ENCODE data around the gene MYO10. TPM values are rescaled to one million over a fixed set of nuclear protein-coding genes. Genes with fewer than 3 reads are reported as not detected.
A peak's percentile ranks its signal among the peaks of the same experiment; 100 is the strongest.

The MYO10 gene
- polyA plus RNA-seq, 3 donors: 0.23 to 1.1 (median 0.35) TPM

DNA sequence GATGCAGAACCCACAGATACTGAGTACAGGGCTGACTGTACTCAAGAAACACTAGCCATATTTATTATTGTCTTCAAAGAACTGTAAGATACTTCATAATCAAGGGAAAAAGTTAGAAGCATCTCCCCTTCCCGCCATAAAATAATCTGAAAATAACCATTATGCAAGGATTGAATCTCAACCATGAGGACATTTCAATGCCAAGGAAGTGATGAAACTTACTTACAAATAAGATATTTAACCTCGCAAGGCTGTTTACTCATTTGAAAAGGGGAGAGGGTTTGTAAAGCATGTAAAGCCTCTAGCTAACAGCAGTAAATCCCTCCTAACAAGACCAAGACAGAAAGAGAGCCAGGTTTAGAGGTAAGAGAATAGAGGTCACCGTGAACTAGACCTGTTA lies 6.3 kb downstream of the MYO10 start:
- peaks cover 0 to 11% (median 5%) of the 10 kb centered on the region in 7 donors for H3K9me3 Mint-ChIP-seq
- peak overlapping the region in 1 of 2 donors; percentile 36 for H3K4me3 Mint-ChIP-seq
- H3K4me1 ChIP-seq (ENCODE audit: control insufficient read depth in 1 of 2, insufficient read depth in 2 of 2, low read length in 2 of 2): peaks cover 3 to 9% of the 10 kb centered on the region in 2 donors
- TF ChIP-seq, protein P1, sequence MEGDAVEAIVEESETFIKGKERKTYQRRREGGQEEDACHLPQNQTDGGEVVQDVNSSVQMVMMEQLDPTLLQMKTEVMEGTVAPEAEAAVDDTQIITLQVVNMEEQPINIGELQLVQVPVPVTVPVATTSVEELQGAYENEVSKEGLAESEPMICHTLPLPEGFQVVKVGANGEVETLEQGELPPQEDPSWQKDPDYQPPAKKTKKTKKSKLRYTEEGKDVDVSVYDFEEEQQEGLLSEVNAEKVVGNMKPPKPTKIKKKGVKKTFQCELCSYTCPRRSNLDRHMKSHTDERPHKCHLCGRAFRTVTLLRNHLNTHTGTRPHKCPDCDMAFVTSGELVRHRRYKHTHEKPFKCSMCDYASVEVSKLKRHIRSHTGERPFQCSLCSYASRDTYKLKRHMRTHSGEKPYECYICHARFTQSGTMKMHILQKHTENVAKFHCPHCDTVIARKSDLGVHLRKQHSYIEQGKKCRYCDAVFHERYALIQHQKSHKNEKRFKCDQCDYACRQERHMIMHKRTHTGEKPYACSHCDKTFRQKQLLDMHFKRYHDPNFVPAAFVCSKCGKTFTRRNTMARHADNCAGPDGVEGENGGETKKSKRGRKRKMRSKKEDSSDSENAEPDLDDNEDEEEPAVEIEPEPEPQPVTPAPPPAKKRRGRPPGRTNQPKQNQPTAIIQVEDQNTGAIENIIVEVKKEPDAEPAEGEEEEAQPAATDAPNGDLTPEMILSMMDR (IDR thresholded peaks at IDR 0.05): no peak
- no peaks in the 10 kb centered on the region for H4K20me1 ChIP-seq (ENCODE audit: insufficient read depth, low read length)
- H3K9me3 ChIP-seq (replicated peaks in 1 of 2; ENCODE audit: control insufficient read depth in 1 of 2, insufficient read depth in 1 of 2, low read length in 2 of 2): peaks cover 0 to 4% of the 10 kb centered on the region in 2 donors
- no peak overlapping the region for H3K27ac Mint-ChIP-seq
- no peak overlapping the region for H3K9ac ChIP-seq (ENCODE audit: insufficient read depth, low read length, poor library complexity, severe bottlenecking)
- H3K36me3 Mint-ChIP-seq: peaks cover 0 to 4% of the 10 kb centered on the region in 2 donors
- no peak overlapping the region for H3K4me2 ChIP-seq (replicated peaks; ENCODE audit: extremely low read depth, low read length, poor library complexity, severe bottlenecking)
- no peaks in the 10 kb centered on the region for H3K36me3 ChIP-seq (replicated peaks in 1 of 2; ENCODE audit: control insufficient read depth in 1 of 2, insufficient read depth in 2 of 2, low read length in 2 of 2)
- WGBS (ENCODE audit: insufficient coverage): 100% methylated on average over 1 of the region's 3 CpGs
- no peak overlapping the region for H3K27ac ChIP-seq (ENCODE audit: low read depth in 1 of 2, low read length in 2 of 2)
- no peak for DNase-seq
- peaks cover 12% of the 10 kb centered on the region for H3K4me1 Mint-ChIP-seq
- intact Hi-C loops (cut with micrococcal nuclease): loop anchor here in 1 of 2 donors (10.0 kb wide), 2 partner anchors 135 to 205 kb away; no protein-coding TSS in a partner anchor
- peaks cover 28 to 31% of the 10 kb centered on the region in 2 donors for H3K27me3 ChIP-seq (ENCODE audit: control insufficient read depth in 2 of 2, insufficient read depth in 2 of 2, low read length in 2 of 2)
- no peaks in the 10 kb centered on the region for H3K79me2 ChIP-seq (ENCODE audit: insufficient read depth, low read length)
- no peak overlapping the region for H3K4me3 ChIP-seq (replicated peaks in 1 of 3; ENCODE audit: low read depth in 2 of 3, low read length in 3 of 3)
- H3K27me3 Mint-ChIP-seq (ENCODE audit: low read depth in 3 of 3): peaks cover 34 to 41% (median 36%) of the 10 kb centered on the region in 3 donors
- H2AFZ ChIP-seq (ENCODE audit: insufficient read depth, low read depth, low read length, poor library complexity, severe bottlenecking): no peak overlapping the region

DNA sequence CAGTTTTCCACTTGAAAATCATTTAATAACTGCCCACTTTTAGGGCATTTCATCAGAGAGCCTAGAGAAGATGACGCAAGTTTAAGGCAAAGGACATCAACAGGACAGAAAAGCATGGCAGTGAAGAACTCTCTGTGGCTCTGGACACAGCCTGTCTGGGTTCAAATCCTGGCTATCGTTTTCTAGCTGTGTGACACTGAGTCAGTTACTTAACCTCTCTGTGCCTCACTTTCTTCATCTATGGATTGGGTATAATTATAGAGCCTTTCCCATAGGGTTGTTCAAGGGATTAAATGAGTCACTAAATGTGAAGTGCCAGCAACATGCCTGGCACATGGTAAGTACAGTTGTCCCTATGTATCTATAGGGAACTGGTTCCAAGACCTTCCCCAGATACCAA lies 6.7 kb downstream of the MYO10 start:
- peaks cover 0 to 11% (median 5%) of the 10 kb centered on the region in 7 donors for H3K9me3 Mint-ChIP-seq
- intact Hi-C loops (cut with micrococcal nuclease): no loop called here
- TF ChIP-seq, protein P1 (IDR thresholded peaks at IDR 0.05): no peak
- H3K27ac Mint-ChIP-seq: no peak overlapping the region
- no peaks in the 10 kb centered on the region for H3K79me2 ChIP-seq (ENCODE audit: insufficient read depth, low read length)
- H3K36me3 Mint-ChIP-seq: peaks cover 0 to 4% of the 10 kb centered on the region in 2 donors
- no peak overlapping the region for H3K9ac ChIP-seq (ENCODE audit: insufficient read depth, low read length, poor library complexity, severe bottlenecking)
- no peaks in the 10 kb centered on the region for H3K36me3 ChIP-seq (replicated peaks in 1 of 2; ENCODE audit: control insufficient read depth in 1 of 2, insufficient read depth in 2 of 2, low read length in 2 of 2)
- no peak overlapping the region for H3K4me2 ChIP-seq (replicated peaks; ENCODE audit: extremely low read depth, low read length, poor library complexity, severe bottlenecking)
- no peak overlapping the region for H3K27ac ChIP-seq (ENCODE audit: low read depth in 1 of 2, low read length in 2 of 2)
- H4K20me1 ChIP-seq (ENCODE audit: insufficient read depth, low read length): no peaks in the 10 kb centered on the region
- peaks cover 0 to 4% of the 10 kb centered on the region in 2 donors for H3K4me1 ChIP-seq (ENCODE audit: control insufficient read depth in 1 of 2, insufficient read depth in 2 of 2, low read length in 2 of 2)
- WGBS (ENCODE audit: insufficient coverage): 100% methylated on average over 1 of the region's 2 CpGs
- peaks cover 7% of the 10 kb centered on the region for H3K4me1 Mint-ChIP-seq
- H3K9me3 ChIP-seq (replicated peaks in 1 of 2; ENCODE audit: control insufficient read depth in 1 of 2, insufficient read depth in 1 of 2, low read length in 2 of 2): peaks cover 0 to 4% of the 10 kb centered on the region in 2 donors
- no peak overlapping the region for H3K4me3 Mint-ChIP-seq
- peaks cover 23 to 27% of the 10 kb centered on the region in 2 donors for H3K27me3 ChIP-seq (ENCODE audit: control insufficient read depth in 2 of 2, insufficient read depth in 2 of 2, low read length in 2 of 2)
- H3K27me3 Mint-ChIP-seq (ENCODE audit: low read depth in 3 of 3): peaks cover 29 to 36% (median 31%) of the 10 kb centered on the region in 3 donors
- no peak for DNase-seq
- H2AFZ ChIP-seq (ENCODE audit: insufficient read depth, low read depth, low read length, poor library complexity, severe bottlenecking): no peak overlapping the region
- no peak overlapping the region for H3K4me3 ChIP-seq (replicated peaks in 1 of 3; ENCODE audit: low read depth in 2 of 3, low read length in 3 of 3)
